B cell (primary cell): ENCODE results near the gene ANK2.

Source experiments
- EZH2 ChIP-seq: IDR thresholded peaks from 2 replicates; pipeline ENCODE4 v1.6.1; 2012; ENCODE audit warnings: borderline replicate concordance, low read depth, mild to moderate bottlenecking, moderate library complexity, low read length; ENCODE audit not compliant: insufficient read depth, poor library complexity, severe bottlenecking
- TF ChIP-seq, protein P1 (sequence below): fragments of 200-600 bp; IDR thresholded peaks from one replicate; pipeline ENCODE4 v1.8.0; 2022; ENCODE audit warnings: antibody characterized with exemption, mild to moderate bottlenecking

DNA sequence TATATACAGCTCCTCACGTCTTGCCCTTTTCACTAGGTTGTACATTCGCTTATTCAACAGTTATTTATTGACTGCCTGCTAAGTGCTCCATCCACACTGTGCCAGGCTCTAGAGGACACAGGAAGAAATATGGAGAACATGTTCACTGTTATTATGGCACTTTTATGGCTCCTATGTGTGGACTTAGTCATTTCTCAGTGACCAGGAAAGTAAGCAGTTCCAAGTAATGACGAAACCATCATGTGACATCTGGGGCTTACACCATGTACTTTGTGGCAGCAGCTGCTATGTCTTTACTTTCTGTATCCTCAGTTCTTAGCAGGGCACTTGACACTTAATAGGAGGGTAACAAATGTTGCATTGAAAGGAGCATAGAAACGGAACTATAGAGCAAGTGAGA is 278.0 kb downstream of the ANK2 start:
- TF ChIP-seq, protein P1, sequence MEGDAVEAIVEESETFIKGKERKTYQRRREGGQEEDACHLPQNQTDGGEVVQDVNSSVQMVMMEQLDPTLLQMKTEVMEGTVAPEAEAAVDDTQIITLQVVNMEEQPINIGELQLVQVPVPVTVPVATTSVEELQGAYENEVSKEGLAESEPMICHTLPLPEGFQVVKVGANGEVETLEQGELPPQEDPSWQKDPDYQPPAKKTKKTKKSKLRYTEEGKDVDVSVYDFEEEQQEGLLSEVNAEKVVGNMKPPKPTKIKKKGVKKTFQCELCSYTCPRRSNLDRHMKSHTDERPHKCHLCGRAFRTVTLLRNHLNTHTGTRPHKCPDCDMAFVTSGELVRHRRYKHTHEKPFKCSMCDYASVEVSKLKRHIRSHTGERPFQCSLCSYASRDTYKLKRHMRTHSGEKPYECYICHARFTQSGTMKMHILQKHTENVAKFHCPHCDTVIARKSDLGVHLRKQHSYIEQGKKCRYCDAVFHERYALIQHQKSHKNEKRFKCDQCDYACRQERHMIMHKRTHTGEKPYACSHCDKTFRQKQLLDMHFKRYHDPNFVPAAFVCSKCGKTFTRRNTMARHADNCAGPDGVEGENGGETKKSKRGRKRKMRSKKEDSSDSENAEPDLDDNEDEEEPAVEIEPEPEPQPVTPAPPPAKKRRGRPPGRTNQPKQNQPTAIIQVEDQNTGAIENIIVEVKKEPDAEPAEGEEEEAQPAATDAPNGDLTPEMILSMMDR: no peak
- TF ChIP-seq EZH2: no peak
